SJSA1 (cell line): ENCODE measurements around the gene KLHL14. TPM values are rescaled to one million over a fixed set of nuclear protein-coding genes. Genes with fewer than 3 reads are reported as not detected.

ENCODE experiments used
- DNase-seq, 2 experiments: peaks; one replicate each; pipeline ENCODE4 v3.0.0-alpha.2; 2015 to 2020; ENCODE audit warnings: low spot score in 2 of 2, low read depth in 1 of 2
- H3K27ac ChIP-seq: fragments of 250-450 bp; sonication (Bioruptor Pico); 2 replicates; pipeline ENCODE4 v1.5.1; 2020; ENCODE audit warnings: mild to moderate bottlenecking, moderate library complexity
- H3K27me3 ChIP-seq: fragments of 250-450 bp; sonication (Bioruptor Pico); replicated peaks from 2 replicates; pipeline ENCODE4 v1.5.1; 2020; ENCODE audit warnings: mild to moderate bottlenecking, moderate library complexity
- H3K36me3 ChIP-seq: fragments of 250-450 bp; sonication (Bioruptor Pico); 2 replicates; pipeline ENCODE4 v1.5.1; 2020; ENCODE audit warnings: mild to moderate bottlenecking
- H3K4me1 ChIP-seq: fragments of 250-450 bp; sonication (Bioruptor Pico); replicated peaks from 2 replicates; pipeline ENCODE4 v1.6.1; 2021; ENCODE audit warnings: mild to moderate bottlenecking
- H3K4me3 ChIP-seq: fragments of 250-450 bp; sonication (Bioruptor Pico); 2 replicates; pipeline ENCODE4 v1.5.1; 2020; ENCODE audit warnings: mild to moderate bottlenecking
- H3K9me3 ChIP-seq: fragments of 250-450 bp; sonication (Bioruptor Pico); replicated peaks from 2 replicates; pipeline ENCODE4 v1.5.1; 2020; ENCODE audit warnings: mild to moderate bottlenecking
- total RNA-seq: library from RNA; depleted of rRNA; stranded (reverse); fragments of >200 nt; shearing (Covaris generic); gene quantifications from 2 replicates; pipeline ENCODE4 v1.2.3, GENCODE V29; 2014

The KLHL14 gene
- total RNA-seq, 1 experiment from 2014 or later = not detected

- Histone ChIP-seq H3K27ac (no peak overlapping the region), H3K4me3 (no peak overlapping the region), H3K36me3 (no peaks in the 10 kb centered on the region), H3K9me3 (no peaks in the 10 kb centered on the region), H3K27me3 (peaks cover 8% of the 10 kb centered on the region), H3K4me1 (no peaks in the 10 kb centered on the region)
- no peak for DNase-seq
These were observed 4.2 kb upstream of the KLHL14 start for GRCh38 chr18:32777049-32777448.

- Histone ChIP-seq H3K4me1 (no peaks in the 10 kb centered on the region), H3K9me3 (no peaks in the 10 kb centered on the region), H3K36me3 (no peaks in the 10 kb centered on the region), H3K27me3 (peaks cover 8% of the 10 kb centered on the region), H3K27ac (no peak overlapping the region), H3K4me3 (no peak overlapping the region)
- no peak for DNase-seq
These were observed 3.7 kb upstream of the KLHL14 start for GRCh38 chr18:32776561-32776960.

- no peak for DNase-seq
- Histone ChIP-seq H3K9me3 (no peaks in the 10 kb centered on the region), H3K4me1 (no peaks in the 10 kb centered on the region), H3K27me3 (peaks cover 15% of the 10 kb centered on the region), H3K36me3 (no peaks in the 10 kb centered on the region), H3K27ac (no peak overlapping the region), H3K4me3 (no peak overlapping the region)
These were observed 2.8 kb upstream of the KLHL14 start for GRCh38 chr18:32775628-32776027.

- H3K4me1 ChIP-seq = no peaks in the 10 kb centered on the region
- no peak overlapping the region for H3K4me3 ChIP-seq
- H3K9me3 ChIP-seq = no peaks in the 10 kb centered on the region
- no peak overlapping the region for H3K27ac ChIP-seq
- no peak for DNase-seq
- no peaks in the 10 kb centered on the region for H3K36me3 ChIP-seq
- H3K27me3 ChIP-seq = peaks cover 31% of the 10 kb centered on the region
These were observed 524 bp upstream of the KLHL14 start for GRCh38 chr18:32773382-32773712.

- Histone ChIP-seq H3K27me3 (peaks cover 33% of the 10 kb centered on the region), H3K4me1 (no peaks in the 10 kb centered on the region)
- DNase-seq = no peak
These were observed 797 bp downstream of the KLHL14 start for GRCh38 chr18:32771871-32772580.

GRCh38 chr18:32771169-32771751, 1.6 kb downstream of the KLHL14 start:
- Histone ChIP-seq H3K27me3 (peaks cover 36% of the 10 kb centered on the region), H3K4me1 (no peaks in the 10 kb centered on the region), H3K27ac (no peak overlapping the region), H3K36me3 (no peaks in the 10 kb centered on the region), H3K9me3 (no peaks in the 10 kb centered on the region), H3K4me3 (no peak overlapping the region)
- DNase-seq = no peak

More at GRCh38 chr18:32771871-32772580, 797 bp downstream of the KLHL14 start:
- no peak overlapping the region for H3K4me3 ChIP-seq
- no peaks in the 10 kb centered on the region for H3K36me3 ChIP-seq
- no peak overlapping the region for H3K27ac ChIP-seq
- no peaks in the 10 kb centered on the region for H3K9me3 ChIP-seq

GRCh38 chr18:32770666-32771168, 2.1 kb downstream of the KLHL14 start:
- Histone ChIP-seq H3K27ac (no peak overlapping the region), H3K27me3 (peaks cover 36% of the 10 kb centered on the region), H3K4me3 (no peak overlapping the region)

GRCh38 chr18:32770054-32770665, 2.7 kb downstream of the KLHL14 start:
- no peaks in the 10 kb centered on the region for H3K36me3 ChIP-seq
- H3K4me1 ChIP-seq = no peaks in the 10 kb centered on the region
- no peak for DNase-seq
- peaks cover 36% of the 10 kb centered on the region for H3K27me3 ChIP-seq
- no peak overlapping the region for H3K27ac ChIP-seq
- H3K4me3 ChIP-seq = no peak overlapping the region
- H3K9me3 ChIP-seq = no peaks in the 10 kb centered on the region

More at GRCh38 chr18:32770666-32771168, 2.1 kb downstream of the KLHL14 start:
- Histone ChIP-seq H3K4me1 (no peaks in the 10 kb centered on the region), H3K36me3 (no peaks in the 10 kb centered on the region), H3K9me3 (no peaks in the 10 kb centered on the region)
- DNase-seq = no peak

- Histone ChIP-seq H3K4me1 (no peaks in the 10 kb centered on the region), H3K9me3 (no peaks in the 10 kb centered on the region), H3K4me3 (no peak overlapping the region), H3K36me3 (no peaks in the 10 kb centered on the region), H3K27me3 (peaks cover 36% of the 10 kb centered on the region), H3K27ac (no peak overlapping the region)
- DNase-seq = no peak
These were observed 3.2 kb downstream of the KLHL14 start for GRCh38 chr18:32769586-32770053.

- no peak overlapping the region for H3K4me3 ChIP-seq
- H3K4me1 ChIP-seq = no peaks in the 10 kb centered on the region
- H3K9me3 ChIP-seq = no peaks in the 10 kb centered on the region
- H3K36me3 ChIP-seq = no peaks in the 10 kb centered on the region
- peaks cover 35% of the 10 kb centered on the region for H3K27me3 ChIP-seq
- H3K27ac ChIP-seq = no peak overlapping the region
- DNase-seq = no peak
These were observed 3.7 kb downstream of the KLHL14 start for GRCh38 chr18:32769071-32769585.

GRCh38 chr18:32767400-32767799, 5.4 kb downstream of the KLHL14 start:
- peaks cover 30% of the 10 kb centered on the region for H3K27me3 ChIP-seq
- no peaks in the 10 kb centered on the region for H3K36me3 ChIP-seq
- DNase-seq = no peak

GRCh38 chr18:32764611-32765244, 8.1 kb downstream of the KLHL14 start:
- Histone ChIP-seq H3K4me3 (no peak overlapping the region), H3K36me3 (no peaks in the 10 kb centered on the region), H3K4me1 (no peaks in the 10 kb centered on the region), H3K9me3 (no peaks in the 10 kb centered on the region), H3K27me3 (peaks cover 17% of the 10 kb centered on the region), H3K27ac (no peak overlapping the region)
- no peak for DNase-seq

More at GRCh38 chr18:32767400-32767799, 5.4 kb downstream of the KLHL14 start:
- Histone ChIP-seq H3K4me1 (no peaks in the 10 kb centered on the region), H3K4me3 (no peak overlapping the region), H3K27ac (no peak overlapping the region), H3K9me3 (no peaks in the 10 kb centered on the region)

- no peak for DNase-seq
- Histone ChIP-seq H3K36me3 (no peaks in the 10 kb centered on the region), H3K27me3 (peaks cover 15% of the 10 kb centered on the region), H3K4me3 (no peak overlapping the region), H3K9me3 (no peaks in the 10 kb centered on the region), H3K27ac (no peak overlapping the region), H3K4me1 (no peaks in the 10 kb centered on the region)
These were observed 9.5 kb downstream of the KLHL14 start for GRCh38 chr18:32763293-32763692.
